ENCODE measurements around the gene RHOG. TPM values are rescaled to one million over a fixed set of nuclear protein-coding genes. Genes with fewer than 3 reads are reported as not detected.

The RHOG gene
- total and polyA plus RNA-seq, 9 of the 15 experiments (the other 6 are each of a cell fraction or from before 2014, with no cell fraction given): 22.6 to 162 (median 80.3) TPM

GRCh38 chr11:3825473-3826154, 15.1 kb downstream of the RHOG start (continued):
- TF ChIP-seq CHD7 (IDR thresholded peaks at IDR 0.05; ENCODE audit: low read depth, low read length) (no peak), RFX5 (IDR thresholded peaks at IDR 0.05; ENCODE audit: low read depth, low read length) (no peak), HOMEZ (CRISPR knock-in tag; IDR thresholded peaks at IDR 0.05) (no peak), SNIP1 (IDR thresholded peaks at IDR 0.05; ENCODE audit: low read depth) (no peak), THRB (CRISPR knock-in tag; conservative IDR thresholded peaks at IDR 0.05) (0 out of 2 replicates have a peak, but pooled peaks have one; percentile 49), TRIM24 (IDR thresholded peaks at IDR 0.05) (no peak), CREB5 (CRISPR knock-in tag; IDR thresholded peaks at IDR 0.05) (no peak), ERF (CRISPR knock-in tag; IDR thresholded peaks at IDR 0.05) (peak; percentile 38; the same call in 1 of the 2 replicates), MBD1 (CRISPR knock-in tag; IDR thresholded peaks at IDR 0.05) (no peak)

All from K562 (cell line).